Testis (tissue), 3 donors: ENCODE data around the gene CAPN12. TPM values are rescaled to one million over a fixed set of nuclear protein-coding genes. Genes with fewer than 3 reads are reported as not detected.

Experiments used
- DNase-seq: peaks from one replicate; pipeline ENCODE4 v3.0.0-alpha.2; 2019
- H3K27ac ChIP-seq, 2 donors: fragments of 200-600 bp; sonication (generic); one replicate each; pipeline ENCODE4 v1.5.1; 2019
- H3K27me3 ChIP-seq: fragments of 200-600 bp; sonication (generic); one replicate; pipeline ENCODE4 v1.5.1; 2019
- H3K36me3 ChIP-seq: fragments of 200-600 bp; sonication (generic); one replicate; pipeline ENCODE4 v1.5.1; 2017; ENCODE audit warnings: low read depth; ENCODE audit errors: missing control alignments
- H3K4me1 ChIP-seq: fragments of 200-600 bp; sonication (generic); one replicate; pipeline ENCODE4 v1.5.1; 2019
- H3K4me3 ChIP-seq, 2 donors: fragments of 200-600 bp; sonication (generic); one replicate each; pipeline ENCODE4 v1.5.1; 2017 to 2019
- H3K9me3 ChIP-seq: fragments of 200-600 bp; sonication (generic); one replicate; pipeline ENCODE4 v1.5.1; 2017
- CTCF ChIP-seq, 3 experiments: fragments of 450-650 bp in 2 of 3; fragments of 200-600 bp in 1 of 3; sonication (generic) in 1 of 3; IDR thresholded peaks; one replicate each; pipeline ENCODE4 v1.5.1; 2016 to 2019; ENCODE audit warnings: antibody characterized with exemption in 3 of 3, mild to moderate bottlenecking in 2 of 3, moderate library complexity in 1 of 3
- POLR2A ChIP-seq: fragments of 450-650 bp; IDR thresholded peaks from one replicate; pipeline ENCODE4 v1.6.1; 2017; ENCODE audit warnings: antibody characterized with exemption, mild to moderate bottlenecking, moderate library complexity
- WGBS, 2 donors: methylation state at CpG; one replicate each; pipeline ENCODE4 v1.1.5; 2018; 5-methylcytosine and 5-hydroxymethylcytosine counted together
- intact Hi-C: fragments of 100-400 bp; cut with DNase I; formaldehyde crosslinking; loops from one replicate; pipeline ENCODE4 v1.15.1; 2023; ENCODE audit warnings: low total_unique reads
- polyA plus RNA-seq: library from polyadenylated mRNA; stranded (reverse); fragments of 350-450 nt; fragmentation: Illumina TruSeq; extraction: RNeasy Lipid Tissue Mini Kit (QIAGEN cat#74804); gene quantifications from one replicate; pipeline ENCODE4 v1.2.3, GENCODE V29; 2014; ENCODE audit warnings: low read depth, low replicate concordance; ENCODE audit not compliant: insufficient read depth
- total RNA-seq, 2 donors: library from RNA; depleted of rRNA; stranded (reverse); fragments of >200 nt; gene quantifications; one replicate each; pipeline ENCODE4 v1.2.3, GENCODE V29; 2016

CAPN12 gene
- total and polyA plus RNA-seq, 3 donors from 2014 or later, result 3.6 to 5.5 (median 4.6) TPM

- no peaks in the 10 kb centered on the region for H3K36me3 ChIP-seq
- no peak overlapping the region for H3K4me3 ChIP-seq
- TF ChIP-seq POLR2A (no peak), CTCF (IDR thresholded peaks at IDR 0.05) (no peak)
- H3K4me1 ChIP-seq, result peaks cover 13% of the 10 kb centered on the region
- no peak for DNase-seq
- intact Hi-C loops, result no loop called here
- H3K27ac ChIP-seq, result no peak overlapping the region
- no peaks in the 10 kb centered on the region for H3K27me3 ChIP-seq
- H3K9me3 ChIP-seq, result no peaks in the 10 kb centered on the region
- WGBS, 2 donors, result 70 to 79% methylated on average over 9 to 11 of the region's 11 CpGs
Measured at GRCh38 chr19:38701455-38702063, 42.7 kb downstream of the CAPN12 start.

- DNase-seq, result no peak
- intact Hi-C loops, result no loop called here
Measured at GRCh38 chr19:38700902-38701454, 43.3 kb downstream of the CAPN12 start.

GRCh38 chr19:38700350-38700901 is 43.8 kb downstream of the CAPN12 start:
- WGBS, 2 donors, result 68 to 80% methylated on average over 16 to 22 of the region's 22 CpGs
- H3K4me1 ChIP-seq, result peaks cover 16% of the 10 kb centered on the region
- H3K27me3 ChIP-seq, result no peaks in the 10 kb centered on the region
- TF ChIP-seq POLR2A, result no peak
- TF ChIP-seq CTCF (IDR thresholded peaks at IDR 0.05), result no peak
- no peaks in the 10 kb centered on the region for H3K9me3 ChIP-seq
- H3K4me3 ChIP-seq, result no peak overlapping the region
- H3K27ac ChIP-seq, result no peak overlapping the region
- H3K36me3 ChIP-seq, result no peaks in the 10 kb centered on the region
- intact Hi-C loops, result no loop called here
- no peak for DNase-seq

More at GRCh38 chr19:38700902-38701454, 43.3 kb downstream of the CAPN12 start:
- H3K4me3 ChIP-seq, result no peak overlapping the region
- no peaks in the 10 kb centered on the region for H3K9me3 ChIP-seq
- no peaks in the 10 kb centered on the region for H3K27me3 ChIP-seq
- WGBS, 2 donors, result 92 to 95% methylated on average over 15 to 18 of the region's 18 CpGs
- TF ChIP-seq CTCF (IDR thresholded peaks at IDR 0.05) (no peak), POLR2A (no peak)
- peaks cover 13% of the 10 kb centered on the region for H3K4me1 ChIP-seq
- H3K36me3 ChIP-seq, result no peaks in the 10 kb centered on the region
- H3K27ac ChIP-seq, result no peak overlapping the region

GRCh38 chr19:38699647-38700349 is 44.5 kb downstream of the CAPN12 start:
- H3K27ac ChIP-seq, result no peak overlapping the region
- intact Hi-C loops, result no loop called here
- H3K4me1 ChIP-seq, result peaks cover 21% of the 10 kb centered on the region
- H3K4me3 ChIP-seq, result no peak overlapping the region
- no peaks in the 10 kb centered on the region for H3K9me3 ChIP-seq
- 80 to 91% methylated on average over 16 to 18 of the region's 18 CpGs for WGBS, 2 donors
- H3K27me3 ChIP-seq, result no peaks in the 10 kb centered on the region
- H3K36me3 ChIP-seq, result no peaks in the 10 kb centered on the region
- TF ChIP-seq POLR2A, result no peak
- no peak for TF ChIP-seq CTCF (IDR thresholded peaks at IDR 0.05)
- DNase-seq, result no peak
